A172 (cell line): ENCODE measurements around the gene KDELR3. TPM values are rescaled to one million over a fixed set of nuclear protein-coding genes. Genes with fewer than 3 reads are reported as not detected.

Source experiments
- DNase-seq: peaks from one replicate; pipeline ENCODE4 v3.0.0-alpha.2; 2015; ENCODE audit warnings: low spot score
- total RNA-seq: library from RNA; depleted of rRNA; stranded (reverse); fragments of >200 nt; shearing (Covaris generic); gene quantifications from 2 replicates; pipeline ENCODE4 v1.2.3, GENCODE V29; 2014

KDELR3 gene
- total RNA-seq, 1 experiment from 2014 or later, result 18.4 TPM

DNA sequence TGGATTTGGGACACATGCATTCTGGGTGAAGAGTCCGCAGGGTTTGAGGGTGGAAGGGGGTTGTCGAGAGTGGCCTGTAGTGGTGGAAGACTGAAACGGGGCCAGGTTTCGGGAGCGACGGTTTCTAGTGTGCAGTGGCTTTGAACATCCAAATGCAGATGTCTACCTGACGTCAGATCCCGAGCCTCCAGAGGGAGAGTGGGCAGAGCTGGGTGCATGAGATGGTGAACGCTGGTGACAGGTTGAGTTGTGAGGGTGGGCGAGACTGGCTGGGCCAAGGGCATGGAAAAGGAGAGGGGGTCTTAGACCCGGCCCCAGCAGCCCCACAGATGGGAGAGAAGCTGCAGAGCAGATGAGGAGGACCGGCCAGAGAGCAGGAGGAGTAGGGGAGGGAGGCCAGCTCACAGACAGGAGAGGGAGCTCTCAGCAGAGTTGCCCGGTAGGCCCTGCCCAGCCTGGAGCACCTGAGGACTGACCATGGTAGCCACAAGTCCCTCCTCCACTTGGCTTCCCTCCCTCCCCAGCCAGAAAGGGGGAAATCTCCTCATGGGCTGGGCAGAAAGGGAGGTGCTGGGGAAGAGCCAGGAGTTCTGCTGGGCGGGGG is 27.0 kb upstream of the KDELR3 start:
- DNase-seq, result no peak

DNA sequence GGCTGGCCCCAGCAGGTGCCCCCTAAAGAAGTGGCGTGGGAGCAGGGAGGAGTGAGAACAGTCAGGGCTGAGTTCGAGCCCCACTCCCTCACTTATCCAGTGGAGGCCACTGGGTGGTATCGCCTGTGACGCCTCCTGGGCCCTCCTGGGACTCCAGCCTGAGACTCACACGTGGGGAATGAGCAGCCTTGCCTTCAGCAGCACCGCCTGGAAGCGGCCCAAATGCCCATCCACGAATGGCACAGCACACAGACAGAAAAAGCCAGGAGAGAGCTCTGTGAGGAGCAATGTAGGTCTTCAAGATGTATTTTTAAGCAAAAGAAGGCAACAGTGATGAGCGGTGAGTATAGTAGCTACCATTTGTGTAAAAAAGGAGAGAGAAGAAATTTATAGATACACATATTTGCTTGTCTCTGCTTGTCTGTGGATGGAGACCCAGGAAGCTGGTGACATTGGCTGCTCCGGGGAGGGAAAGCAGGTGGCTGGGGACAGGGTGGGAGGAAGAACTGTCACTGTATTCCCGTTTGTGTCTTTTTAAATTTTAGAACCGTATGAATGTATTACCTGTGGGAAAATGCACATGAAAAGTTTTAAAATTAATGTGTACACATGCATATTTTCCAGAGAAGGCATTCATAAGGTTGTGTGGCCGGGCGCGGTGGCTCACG is 26.1 kb upstream of the KDELR3 start:
- no peak for DNase-seq

DNA sequence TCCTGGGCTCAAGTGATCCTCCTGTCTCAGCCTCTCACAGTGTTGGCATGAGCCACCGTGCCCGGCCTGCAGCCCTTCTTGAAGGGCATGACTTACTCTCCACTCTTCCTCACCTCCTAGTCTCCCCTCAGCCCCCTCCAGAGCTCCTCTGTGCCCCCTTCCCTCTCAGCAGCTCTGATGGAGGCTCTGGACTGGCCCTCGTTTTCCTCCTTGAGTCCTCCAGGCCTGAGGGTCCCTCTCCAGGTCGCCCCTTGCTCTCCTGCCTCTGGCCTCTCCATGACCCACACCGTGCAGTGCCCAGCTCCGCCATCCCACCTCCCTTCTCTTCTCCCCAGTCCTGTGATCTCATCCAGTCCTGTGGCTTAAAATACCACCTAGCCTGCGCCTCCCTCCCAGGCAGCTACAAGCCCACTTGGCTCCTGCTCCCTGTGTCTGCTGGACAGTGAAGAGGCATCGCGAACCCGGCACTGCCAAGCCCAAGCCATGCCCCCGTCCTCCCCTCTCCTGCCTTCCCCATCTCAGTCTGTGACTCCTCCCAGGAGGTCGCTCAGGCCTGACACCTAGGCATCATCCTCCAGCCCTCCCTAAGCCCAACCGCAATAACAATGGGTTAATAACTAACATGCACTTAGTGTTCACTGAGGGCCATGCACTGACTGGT is 24.8 kb upstream of the KDELR3 start:
- no peak for DNase-seq

DNA sequence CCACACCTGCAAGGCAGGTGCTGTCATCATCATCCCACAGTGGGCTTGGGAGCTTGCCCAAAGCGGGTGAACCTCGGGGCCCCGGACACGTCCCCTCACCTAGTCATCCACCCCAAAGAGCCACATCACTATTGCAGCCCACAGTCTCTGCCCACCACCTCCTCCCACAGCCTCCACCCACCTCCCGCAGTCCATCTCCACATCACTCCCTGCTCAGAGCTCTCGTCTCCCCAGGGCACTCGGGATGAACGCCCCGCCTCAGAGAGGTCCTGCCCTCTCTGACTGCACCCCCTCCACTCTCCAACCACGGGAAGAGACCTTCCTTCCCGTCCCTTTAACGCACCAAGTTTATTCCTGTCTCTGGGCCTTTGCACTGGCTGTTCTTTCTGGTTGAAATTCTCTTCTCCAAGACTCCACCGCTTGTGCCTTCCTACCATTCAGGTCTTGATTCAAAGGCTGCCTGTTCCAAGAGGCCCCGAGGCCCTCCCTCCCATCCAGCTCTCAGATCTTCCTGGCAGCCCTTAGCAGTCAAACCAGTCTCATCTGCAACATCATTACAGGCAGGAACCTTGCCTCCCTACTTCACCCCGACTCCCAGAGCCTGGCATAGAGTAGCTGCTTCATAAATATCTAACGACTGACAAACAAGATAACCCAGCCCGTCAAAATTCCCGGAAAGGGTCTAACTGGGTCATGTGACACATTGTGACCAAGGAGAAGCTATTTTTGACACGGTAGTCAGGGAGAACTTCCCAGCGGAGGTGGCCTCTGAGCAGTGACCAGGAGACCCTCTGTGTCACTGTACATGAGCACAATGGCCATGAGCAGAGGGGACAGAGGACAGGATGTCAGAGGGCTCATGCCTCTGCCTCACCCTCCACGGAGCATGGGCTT is 24.0 kb upstream of the KDELR3 start:
- DNase-seq, result no peak

DNA sequence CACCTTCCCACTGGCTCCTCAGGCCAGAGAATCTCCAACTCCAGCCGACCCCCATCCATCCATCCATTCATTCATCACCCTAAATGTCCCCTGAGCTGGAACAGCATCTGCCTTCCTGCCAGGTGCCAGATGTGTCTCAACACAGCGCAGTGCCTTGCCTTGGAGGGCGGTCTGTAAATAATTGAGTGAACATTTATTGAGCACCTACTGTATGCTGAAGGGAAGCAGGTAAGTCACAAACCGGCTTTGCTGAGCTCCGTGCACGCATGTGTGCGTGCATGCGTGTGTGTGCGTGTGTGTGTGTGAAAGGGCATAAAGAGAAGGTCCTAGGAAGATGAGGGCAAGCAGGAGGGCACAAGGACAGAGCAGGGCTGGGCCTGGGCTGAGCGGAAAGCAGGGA is 23.1 kb upstream of the KDELR3 start:
- DNase-seq, result no peak

DNA sequence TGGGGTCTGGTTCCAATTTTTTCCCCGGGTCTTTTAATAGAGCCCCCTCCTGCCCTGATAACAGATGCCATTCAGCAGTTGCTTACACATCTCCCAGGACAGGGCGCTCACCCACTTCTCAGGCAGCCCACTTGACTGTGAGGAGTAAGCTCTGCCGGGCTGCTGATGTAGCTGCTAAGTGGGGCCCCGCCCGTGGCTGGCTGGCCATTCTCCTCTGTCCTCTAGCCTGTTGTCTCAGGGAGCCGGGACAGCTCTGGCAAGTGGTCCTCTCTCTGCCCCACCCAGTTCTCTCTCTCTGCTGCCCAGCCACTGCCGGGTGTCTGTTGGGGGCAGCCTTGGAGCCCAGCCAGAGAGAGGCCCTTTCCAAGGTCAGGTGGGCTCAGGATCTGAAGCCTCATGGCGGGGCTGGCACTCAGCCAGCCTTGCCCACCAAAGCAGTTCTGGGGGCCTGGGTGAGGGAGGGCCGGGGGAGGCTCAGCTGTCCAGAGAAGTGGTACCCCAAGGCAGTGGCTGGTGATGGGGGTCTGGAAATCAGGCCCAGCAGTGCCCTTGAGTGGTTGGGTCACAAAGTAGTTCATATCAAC is 21.8 kb upstream of the KDELR3 start:
- no peak for DNase-seq

DNA sequence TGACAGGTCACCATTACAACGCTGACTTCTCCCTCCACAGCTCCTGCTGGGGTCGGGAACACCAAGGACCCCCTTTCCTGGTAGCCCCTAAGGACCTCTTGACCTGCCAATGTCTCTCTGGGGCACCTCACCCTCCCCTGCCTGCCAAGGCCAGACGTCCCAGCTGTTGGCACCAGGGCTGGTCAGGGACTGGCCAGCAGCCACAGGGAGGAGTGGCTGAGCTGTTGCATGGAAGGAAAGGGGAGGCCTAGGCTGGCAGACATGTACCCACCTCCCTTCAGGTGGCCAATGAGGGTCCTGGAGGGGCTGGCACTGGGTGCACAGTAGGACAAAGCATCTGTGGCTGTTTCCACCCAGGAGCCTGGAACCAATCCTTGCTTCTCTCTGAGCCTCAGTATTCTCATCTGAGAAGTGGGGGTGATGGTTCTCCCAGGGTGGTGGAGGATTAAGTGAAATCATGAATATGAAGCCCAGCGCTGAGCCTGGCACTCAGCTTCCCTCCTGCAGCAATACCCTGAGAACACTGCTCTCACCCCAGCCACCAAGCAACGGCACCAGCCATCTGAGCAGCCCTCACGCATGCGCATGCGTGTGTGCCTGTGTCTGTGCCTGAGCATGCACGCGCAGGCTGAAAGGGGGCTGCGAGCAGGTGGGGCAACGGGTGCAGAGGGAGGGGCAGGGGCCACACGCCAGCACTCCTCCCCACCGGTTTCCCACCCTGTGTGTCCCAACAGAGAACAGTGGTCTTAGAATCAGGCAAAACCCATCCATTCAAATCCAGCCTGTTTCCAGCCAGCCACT is 18.8 kb upstream of the KDELR3 start:
- DNase-seq, result no peak

DNA sequence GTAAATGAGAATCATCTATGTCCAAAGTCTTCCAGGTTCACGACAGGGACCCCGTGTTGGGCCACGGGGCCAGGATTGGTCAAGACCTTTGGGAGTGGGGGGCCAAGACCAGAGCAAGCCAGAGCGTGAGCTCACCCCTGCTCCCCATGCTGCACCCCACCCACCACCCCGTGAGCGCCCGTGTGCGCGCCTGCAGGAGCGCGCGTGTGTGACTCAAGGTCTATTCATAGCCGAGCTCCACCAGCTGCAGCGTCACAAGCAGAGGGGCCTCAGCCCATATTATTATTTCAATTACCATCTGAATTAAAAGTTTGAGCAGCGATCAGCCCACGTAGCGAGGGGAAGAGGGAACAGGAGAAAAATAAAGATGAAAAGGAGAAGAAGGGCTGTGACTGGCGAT is 18.1 kb upstream of the KDELR3 start:
- DNase-seq, result no peak

DNA sequence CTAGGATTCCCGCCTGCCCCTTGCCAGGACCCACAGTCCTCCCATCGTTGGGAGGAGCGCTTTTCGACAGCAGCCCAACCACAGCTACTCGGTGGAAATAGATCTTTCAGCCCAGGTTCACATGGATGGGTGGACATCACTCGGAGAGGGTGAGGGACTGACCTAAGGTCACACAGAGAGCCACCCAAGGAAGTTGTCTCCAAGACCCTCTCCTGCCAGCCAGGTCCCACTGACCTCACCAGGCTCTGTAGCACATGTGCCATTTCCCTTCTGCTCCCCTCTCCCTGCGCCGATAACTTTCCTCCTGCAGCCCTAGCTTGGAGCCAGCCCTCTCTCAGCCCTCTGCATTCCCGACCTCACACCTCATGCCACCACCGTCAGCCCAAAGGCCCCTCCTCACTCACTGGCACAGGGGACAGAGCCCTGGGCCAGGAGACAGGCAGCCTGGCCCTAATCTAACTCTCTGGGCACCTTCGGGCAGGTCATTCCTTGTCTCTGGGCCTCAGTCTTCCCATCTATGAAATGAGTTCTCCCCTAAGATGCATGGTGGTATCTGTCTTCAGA is 17.6 kb upstream of the KDELR3 start:
- DNase-seq, result no peak

DNA sequence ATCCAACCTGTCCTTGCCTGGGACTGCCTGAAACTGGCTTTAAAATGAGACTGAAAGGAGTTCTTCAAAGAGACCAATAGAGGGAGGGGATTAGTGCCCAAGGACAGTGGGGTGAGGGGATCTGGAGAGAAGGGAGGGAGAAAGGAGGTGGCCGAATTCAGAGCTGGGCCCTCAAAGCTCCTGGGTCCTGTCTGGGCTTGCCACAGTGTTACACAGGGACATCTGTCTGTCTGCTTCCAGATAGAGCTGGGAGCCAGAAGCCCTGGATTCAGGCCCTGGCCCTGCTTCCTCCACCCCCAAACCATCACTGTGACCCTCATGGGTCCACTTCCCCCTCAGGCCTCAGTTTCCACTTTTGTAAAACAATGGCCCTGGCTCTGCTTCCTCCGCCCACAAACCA is 16.5 kb upstream of the KDELR3 start:
- no peak for DNase-seq

DNA sequence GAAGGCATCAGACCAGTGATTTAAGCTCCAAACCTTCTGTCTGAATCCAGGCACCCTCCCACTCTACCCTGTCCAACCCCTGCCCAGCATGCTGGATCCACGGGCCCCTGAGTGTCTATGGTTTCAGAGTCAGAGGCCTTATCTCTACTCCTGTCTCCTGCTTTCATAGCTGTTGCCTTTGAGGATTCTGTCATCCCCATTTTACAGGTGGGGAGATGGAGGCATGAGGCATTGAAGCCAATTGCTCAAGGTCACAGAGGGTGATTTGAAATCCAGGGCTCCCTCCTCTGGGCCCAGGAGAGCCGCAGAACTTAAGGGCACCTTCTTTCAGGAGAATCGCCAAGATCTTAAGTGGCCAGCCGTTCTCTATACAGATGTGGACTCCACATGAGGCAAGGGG is 16.0 kb upstream of the KDELR3 start:
- no peak for DNase-seq

DNA sequence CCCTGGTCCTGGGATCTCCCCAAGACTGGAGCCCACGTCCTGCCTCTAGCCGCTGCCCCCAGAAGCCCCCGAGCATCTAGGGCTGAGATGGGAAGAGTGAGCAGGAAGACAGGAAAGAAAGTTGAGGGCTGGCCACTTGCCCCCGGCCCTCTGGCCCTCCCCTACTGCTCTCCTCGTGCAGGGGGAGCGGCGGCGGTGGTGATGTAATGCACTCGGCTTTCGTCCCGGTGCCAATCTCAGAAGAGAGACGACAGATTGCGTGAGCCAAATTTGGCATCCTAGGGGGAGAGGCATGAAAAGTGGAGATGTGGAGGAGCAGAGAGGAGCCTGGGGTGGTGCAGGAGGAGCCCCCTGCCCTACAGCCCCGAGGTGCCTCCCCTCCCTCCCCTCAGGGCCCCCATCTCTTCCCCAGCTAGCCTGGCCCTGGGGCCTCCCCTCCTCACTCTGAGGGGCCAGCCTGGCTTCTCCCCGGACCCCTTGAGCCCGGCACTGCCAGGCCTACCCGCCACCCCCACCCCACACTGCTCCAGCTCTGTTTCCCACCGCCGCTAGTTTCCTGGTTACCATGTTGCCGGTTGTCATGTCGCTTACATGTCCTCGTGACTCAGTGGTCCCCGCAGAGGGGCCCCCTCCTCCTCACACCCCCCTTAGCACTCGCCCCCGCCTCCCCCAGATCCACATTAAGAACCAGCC is 15.4 kb upstream of the KDELR3 start:
- DNase-seq, result no peak

DNA sequence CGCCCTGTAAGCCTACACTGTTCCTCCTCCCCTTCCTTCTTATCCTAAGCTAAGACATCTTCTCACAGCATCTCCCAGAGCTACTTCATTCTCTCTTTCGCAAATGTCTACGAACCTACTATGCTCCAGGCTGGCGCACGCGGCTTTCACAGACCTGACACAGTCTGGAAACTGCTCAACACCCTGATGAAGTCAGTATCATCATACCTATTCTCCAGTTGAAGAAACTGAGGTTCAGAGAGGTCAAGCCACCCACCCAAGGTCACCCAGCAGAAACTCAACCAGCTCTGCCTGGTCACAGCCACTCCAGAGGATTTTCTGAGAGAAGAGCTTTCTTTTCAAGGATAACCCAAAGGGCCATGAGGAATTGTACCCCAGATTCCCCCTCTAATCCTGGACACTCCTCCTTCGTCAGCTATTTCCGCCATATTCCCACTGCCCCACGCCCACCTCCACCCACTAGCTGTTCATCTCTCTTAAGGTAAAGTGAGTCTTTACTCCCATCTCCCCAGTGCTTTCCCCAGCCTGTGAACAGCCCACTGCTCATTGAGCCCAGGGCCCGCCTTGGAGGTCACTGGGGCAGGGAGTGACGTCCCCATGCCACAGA is 14.7 kb upstream of the KDELR3 start:
- DNase-seq, result no peak

DNA sequence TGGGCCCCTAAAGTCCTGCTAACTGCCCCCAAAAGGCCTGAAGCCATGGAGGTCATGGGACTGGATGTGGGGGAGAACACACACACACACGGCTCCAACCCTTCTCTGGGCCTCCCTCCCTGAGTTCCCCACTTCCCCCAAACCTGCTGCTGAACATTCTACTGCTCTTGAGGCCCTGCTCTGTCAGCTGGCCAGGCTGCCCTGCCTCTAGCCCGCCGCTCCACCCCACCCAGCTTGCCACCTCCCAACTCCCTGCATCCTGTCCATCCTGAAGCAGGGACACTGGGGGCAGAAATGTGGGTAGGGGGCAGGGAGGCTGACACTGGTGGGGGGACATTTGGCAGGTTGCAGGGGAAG is 13.9 kb upstream of the KDELR3 start:
- no peak for DNase-seq

DNA sequence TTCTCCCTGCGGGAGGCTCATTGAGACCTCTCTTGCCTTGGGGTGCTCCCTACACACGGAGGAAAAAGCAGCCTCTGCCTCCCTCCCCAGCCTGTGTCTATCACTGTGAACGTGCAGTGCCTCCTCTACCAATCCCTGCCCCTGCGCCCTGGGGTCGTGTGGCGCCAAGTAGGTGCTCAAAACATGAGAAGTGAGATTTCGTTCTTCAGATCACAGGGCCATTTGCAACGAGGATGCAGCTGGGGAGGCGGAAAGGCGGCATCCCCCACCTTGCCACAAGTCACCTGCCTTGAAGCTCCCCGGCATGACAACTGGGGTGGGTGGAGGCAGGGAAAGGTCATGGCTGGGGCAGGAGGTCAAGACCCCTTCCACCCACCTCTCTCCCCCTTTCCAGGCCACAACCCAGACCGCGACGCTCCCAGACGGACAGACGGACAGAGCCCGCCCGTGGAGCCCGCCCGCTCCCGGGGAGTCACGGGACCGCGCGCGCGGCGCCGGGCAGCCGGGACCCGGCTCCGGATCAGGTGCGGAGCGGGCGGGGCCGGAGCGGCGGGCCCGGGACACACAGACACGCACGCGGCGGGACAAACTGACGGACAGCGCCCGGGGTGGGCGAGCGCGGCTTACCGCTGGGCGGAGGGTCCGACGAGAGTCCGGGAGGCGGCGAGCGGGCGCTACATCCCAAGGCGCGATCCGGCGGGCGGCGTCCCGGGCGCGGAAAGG is 13.4 kb upstream of the KDELR3 start:
- DNase-seq, result no peak

DNA sequence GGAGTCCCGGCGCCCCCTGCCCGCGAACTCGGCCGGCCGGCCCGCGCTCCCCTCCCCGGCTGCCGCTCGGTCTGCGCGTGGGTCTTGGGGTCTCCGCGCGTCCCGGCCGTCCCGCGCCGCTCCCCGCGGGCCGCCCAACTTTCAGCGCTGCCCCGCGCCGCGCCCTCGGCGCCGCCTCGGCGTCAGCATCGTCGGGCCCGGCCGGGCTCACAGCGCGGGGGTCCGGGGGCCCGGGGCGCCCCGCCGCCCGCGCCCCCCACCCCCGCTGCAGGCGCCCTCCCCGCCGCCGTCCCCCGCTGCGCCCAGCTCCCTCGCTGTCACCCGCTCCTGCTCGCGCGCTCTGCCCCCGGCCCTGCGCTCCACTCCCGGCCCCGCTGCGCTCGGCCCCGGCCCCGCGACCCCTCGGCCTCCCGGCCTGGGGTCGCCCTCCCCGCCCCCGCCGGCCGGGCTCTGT is 12.8 kb upstream of the KDELR3 start, which contains the start of gene KCNJ4:
Gene KCNJ4 (minus strand): TSS at position 124 of the 454 bp plus-strand sequence. CDS start 27,067 bp downstream, outside the sequence.
- DNase-seq, result no peak

DNA sequence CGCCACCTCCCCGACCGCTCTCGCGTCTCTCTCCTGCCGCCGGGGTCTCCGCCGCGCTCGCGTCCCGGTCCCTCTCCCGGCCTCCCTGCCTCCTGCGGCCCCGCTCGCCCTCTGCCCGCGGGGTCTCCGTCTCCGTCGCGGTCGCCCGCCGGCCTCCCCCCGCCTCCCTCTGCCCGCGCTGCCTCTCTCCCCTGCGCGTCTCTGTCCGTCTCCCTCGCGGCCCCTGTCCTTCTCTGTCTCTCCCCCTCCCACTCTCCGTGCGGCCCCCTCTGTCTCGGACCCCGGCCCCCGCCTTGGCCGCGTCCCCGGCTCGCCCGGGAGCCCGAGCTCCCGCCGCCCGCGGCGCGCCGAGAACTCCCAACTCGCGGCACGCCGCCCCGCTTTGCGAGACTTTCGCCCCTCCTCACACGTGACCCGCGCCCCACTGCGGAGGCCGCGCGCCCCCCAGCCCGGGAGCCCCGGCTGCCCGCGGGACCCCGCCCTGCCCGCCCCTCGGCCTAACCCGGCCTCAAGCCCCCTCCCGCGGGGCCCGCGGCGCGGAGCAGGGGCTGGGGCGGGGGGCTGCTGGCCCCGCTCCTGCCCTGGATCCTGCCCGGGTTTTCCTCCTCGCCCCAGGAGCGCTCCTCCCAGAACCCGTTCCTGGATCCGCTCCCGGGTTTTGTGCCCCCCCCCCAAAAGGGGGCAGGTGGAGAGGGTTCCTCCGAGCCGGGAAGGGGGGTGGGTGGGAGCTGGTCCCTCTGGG is 12.2 kb upstream of the KDELR3 start:
- no peak for DNase-seq

DNA sequence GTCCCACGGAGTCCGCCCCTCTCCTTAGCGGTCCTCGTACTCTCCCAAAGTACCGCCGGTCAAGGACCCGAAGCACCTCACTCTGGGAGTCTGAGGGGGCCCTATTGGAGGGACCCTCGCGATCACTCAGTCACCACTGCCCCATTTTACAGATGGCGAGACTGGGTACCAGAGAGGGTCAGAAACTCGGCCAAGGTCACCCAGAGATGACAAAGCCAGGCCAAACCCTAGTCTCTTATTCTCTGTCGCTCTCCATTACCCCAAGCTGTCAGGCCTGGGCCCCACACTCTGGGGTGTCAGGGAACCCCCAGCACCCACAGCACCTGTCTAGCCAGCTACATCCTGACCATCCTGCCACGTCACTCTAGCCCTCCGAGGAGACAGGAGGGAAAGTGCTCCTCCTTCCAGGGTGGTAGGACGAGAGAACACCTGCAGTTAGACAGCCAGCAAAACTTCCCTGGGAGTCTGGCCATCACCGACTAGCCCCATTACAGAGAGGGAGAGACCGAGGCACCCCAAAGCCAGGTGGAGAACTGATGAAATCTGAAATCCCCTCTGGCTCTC is 11.5 kb upstream of the KDELR3 start:
- no peak for DNase-seq
